ENCODE results near the gene NFIC.

- no peak for TF ChIP-seq CTCF (IDR thresholded peaks at IDR 0.05)
- TF ChIP-seq POLR2A (IDR thresholded peaks at IDR 0.05), result no peak
- TF ChIP-seq POLR2AphosphoS5 (IDR thresholded peaks at IDR 0.05), result no peak
- TF ChIP-seq EP300 (IDR thresholded peaks at IDR 0.05), result no peak
These were observed 36.3 kb upstream of the NFIC start for GRCh38 chr19:3330047-3330446.

Data from gastroesophageal sphincter (tissue), 3 donors.